ENCODE results near the gene ARMH4.

Gene ARMH4

DNA sequence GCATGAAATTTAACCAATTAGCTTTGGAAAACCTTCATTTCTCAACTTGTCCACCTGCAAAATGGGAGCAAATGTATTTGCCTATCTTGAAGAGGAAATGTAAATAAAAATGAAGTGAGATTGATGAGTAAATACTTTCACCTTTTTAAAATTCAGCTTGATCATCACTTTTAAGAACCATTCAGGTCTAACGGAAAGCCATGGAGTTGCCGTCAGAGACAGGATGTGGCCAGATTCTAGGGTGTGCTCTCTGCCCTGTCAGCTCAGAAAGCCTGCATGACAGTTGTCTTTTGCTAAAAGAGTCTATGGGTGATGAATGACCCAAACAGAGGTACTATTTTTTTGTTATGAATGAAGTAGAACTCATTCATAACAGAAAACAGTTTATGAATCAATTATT, 181.8 kb downstream of the ARMH4 start:
- no peak for DNase-seq (ENCODE audit: low read depth in 2 of 3, low spot score in 2 of 3)

DNA sequence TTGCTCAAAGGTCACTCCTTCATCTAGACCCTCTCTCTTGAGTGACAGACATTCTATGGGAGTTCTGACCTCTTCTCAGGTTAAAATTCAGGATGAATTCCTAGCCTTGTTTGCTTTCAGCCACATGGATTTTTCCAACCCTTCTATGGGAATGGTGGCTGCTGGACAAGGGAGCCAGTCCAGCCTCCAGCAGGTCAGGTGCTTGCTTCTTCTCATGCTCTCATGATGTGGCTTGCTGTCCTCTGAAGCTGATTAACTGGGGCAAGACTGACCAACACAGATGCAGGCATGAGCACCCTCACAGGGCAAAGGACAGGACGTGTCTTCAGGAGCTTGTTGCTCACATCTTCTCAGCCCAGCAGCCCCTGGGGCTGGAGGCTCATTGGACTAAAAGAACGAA, 188.9 kb downstream of the ARMH4 start:
- no peak for DNase-seq (ENCODE audit: low read depth in 2 of 3, low spot score in 2 of 3)

DNA sequence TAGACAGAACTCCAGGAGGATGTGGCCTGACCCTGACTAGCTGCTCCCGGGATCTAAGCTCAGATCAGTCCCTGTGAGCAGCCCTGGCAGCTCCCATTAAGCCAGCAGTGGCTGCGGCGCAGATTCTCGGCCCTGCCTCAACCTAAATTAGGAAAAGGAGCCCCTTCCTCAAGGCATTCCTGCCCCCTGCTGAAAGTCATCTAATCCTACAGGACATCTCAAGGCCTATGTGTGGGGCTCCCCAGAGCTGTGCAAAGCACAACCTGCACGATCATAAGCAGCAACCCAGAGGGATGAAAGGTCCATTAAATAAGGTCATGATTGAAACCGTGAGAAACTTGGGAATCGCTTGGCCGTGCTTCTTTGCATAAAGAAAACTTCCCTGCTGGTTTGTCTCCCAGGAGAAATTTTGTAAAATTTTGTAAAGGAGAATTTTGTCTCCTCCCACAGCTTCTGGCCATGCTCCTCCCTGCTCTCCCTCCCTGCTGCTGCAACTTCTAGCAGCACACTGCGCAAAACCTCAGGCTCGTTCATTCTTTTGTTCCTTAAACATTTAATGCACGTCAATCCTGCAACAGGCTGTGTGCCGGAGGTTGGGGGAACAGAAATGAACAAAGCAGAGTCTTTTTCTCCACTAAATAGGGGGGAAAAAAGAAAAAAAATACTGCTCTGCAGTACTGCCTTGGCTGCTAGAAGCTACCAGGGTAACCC, 189.5 kb downstream of the ARMH4 start:
- no peak for DNase-seq (ENCODE audit: low read depth in 2 of 3, low spot score in 2 of 3)

DNA sequence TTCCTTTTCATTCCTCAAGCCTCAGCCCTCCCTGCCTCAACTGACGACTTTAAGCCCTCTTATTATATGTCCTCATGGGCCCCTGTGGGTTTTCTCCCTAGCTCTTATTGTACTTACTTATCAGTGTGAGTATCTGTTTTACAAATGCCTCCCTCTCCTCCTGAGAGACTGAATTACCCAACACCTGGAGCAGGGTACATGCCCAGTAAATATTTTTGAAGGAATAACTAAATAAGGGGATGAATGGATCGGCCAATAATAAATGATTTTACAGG, 190.3 kb downstream of the ARMH4 start:
- no peak for DNase-seq (ENCODE audit: low read depth in 2 of 3, low spot score in 2 of 3)

DNA sequence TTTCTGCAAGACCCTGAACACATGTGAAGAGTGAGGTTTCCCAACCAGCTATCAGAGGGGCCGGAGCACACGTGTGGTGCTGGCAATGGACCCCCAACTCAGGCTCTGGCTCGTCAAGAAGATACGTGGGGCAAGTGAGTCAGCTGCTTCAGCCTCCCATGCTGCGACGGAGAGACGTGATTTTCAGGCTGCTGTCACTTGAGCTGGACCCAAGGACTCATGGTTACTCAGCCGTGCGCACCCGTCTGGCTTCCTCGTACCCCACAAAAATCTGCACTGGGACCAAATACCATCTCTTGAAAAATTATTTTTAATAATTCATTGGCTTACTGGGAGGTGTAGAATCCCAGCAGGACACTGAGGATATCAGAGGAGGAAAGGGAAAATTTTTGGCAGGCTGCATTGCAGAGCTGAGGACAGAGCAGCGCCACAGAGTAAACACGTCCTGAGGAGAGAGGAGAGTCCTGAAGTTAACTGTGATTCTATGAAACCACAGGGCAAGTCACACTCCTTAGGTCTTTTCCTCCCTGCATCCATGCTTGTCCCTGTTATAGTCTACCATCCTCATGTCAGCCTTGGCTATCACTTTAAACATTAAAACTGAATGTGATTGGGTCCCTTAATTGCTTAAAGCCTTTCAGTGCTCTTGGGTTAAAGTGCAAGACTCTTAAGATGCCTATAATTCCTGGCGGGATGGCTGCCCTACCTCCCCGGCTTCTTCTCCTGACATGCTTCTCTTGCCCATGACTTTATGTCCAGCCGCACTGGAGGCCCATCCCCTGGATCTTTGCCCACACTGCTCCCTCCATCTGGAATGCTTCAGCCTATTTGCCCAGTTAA, 190.8 kb downstream of the ARMH4 start:
- no peak for DNase-seq (ENCODE audit: low read depth in 2 of 3, low spot score in 2 of 3)

DNA sequence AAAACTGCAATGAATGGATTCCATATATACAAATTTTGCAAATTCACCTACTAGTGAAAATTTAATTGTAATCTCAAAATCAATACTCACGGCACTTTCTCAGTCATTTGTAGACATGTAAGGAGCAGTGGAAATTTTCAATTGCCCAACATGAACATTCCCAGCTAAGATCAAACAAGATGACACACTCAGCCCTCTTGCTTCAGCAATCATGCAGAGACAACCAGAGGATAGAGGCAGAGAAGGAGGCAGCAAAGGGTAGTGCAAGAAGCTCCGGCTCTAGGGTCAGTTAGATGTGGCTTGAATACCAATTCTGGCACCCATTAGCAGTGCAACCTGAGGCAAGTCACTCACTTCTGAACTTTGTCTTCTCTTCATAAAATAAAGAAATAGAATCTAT, 194.6 kb downstream of the ARMH4 start:
- no peak for DNase-seq (ENCODE audit: low read depth in 2 of 3, low spot score in 2 of 3)

Data from activated CD8-positive, alpha-beta memory T cell treated with anti-CD3 and anti-CD28 coated beads for 48 hours (primary cell).